Common myeloid progenitor, CD34-positive (primary cell): ENCODE measurements around the gene GRIK2.

Experiments
- CTCF ChIA-PET: fragments of 350-600 bp; sonication (Branson Sonifier 250); formaldehyde crosslinking; loops from one replicate; lab custom pipeline; 2021; ENCODE audit warnings: antibody characterized with exemption; lab: Charles Lee
- POLR2A ChIA-PET: fragments of 350-600 bp; sonication (Branson Sonifier 250); formaldehyde crosslinking; loops from one replicate; lab custom pipeline; 2021; ENCODE audit warnings: antibody characterized with exemption; lab: Charles Lee
- DNase-seq, 3 donors: peaks; one replicate each; pipeline versions ENCODE4 v3.0.0 to v3.0.0-alpha.2; 2013
- H3K27ac ChIP-seq, 2 experiments: 1 replicate in 1 of 2; 2 replicates in 1 of 2; pipeline ENCODE4 v1.7.0; 2013; ENCODE audit warnings: inconsistent platforms in 2 of 2, low read length in 2 of 2, mild to moderate bottlenecking in 2 of 2, low read depth in 1 of 2, moderate library complexity in 1 of 2; ENCODE audit not compliant: severe bottlenecking in 2 of 2, insufficient read depth in 1 of 2, poor library complexity in 1 of 2
- H3K27me3 ChIP-seq, 5 experiments: replicated peaks in 2 of 5; 1 replicate in 3 of 5; 2 replicates in 2 of 5; pipeline versions ENCODE4 v1.6.1 to v1.7.0; 2013; ENCODE audit warnings: low read length in 4 of 5, mild to moderate bottlenecking in 2 of 5, moderate library complexity in 2 of 5, inconsistent platforms in 1 of 5; ENCODE audit not compliant: insufficient read depth in 5 of 5, control insufficient read depth in 4 of 5
- H3K36me3 ChIP-seq, 4 experiments: 1 replicate in 2 of 4; 2 replicates in 2 of 4; pipeline versions ENCODE4 v1.6.1 to v1.7.0; 2013; ENCODE audit warnings: low read length in 3 of 4, control low read depth in 1 of 4, mild to moderate bottlenecking in 1 of 4; ENCODE audit not compliant: control insufficient read depth in 4 of 4, insufficient read depth in 4 of 4
- H3K4me1 ChIP-seq, 4 experiments: 1 replicate in 3 of 4; 2 replicates in 1 of 4; pipeline versions ENCODE4 v1.6.1 to v1.7.1; 2013; ENCODE audit warnings: low read length in 3 of 4, mild to moderate bottlenecking in 3 of 4, control low read depth in 1 of 4, inconsistent platforms in 1 of 4, moderate library complexity in 1 of 4; ENCODE audit not compliant: control insufficient read depth in 4 of 4, insufficient read depth in 4 of 4; ENCODE audit errors: control extremely low read depth in 1 of 4
- H3K4me3 ChIP-seq, 7 experiments: 1 replicate in 4 of 7; 2 replicates in 3 of 7; pipeline versions ENCODE4 v1.5.1 to v1.7.0; 2013; ENCODE audit warnings: mild to moderate bottlenecking in 7 of 7, low read length in 6 of 7, moderate library complexity in 6 of 7, inconsistent platforms in 2 of 7, low read depth in 2 of 7, control low read depth in 1 of 7; ENCODE audit not compliant: insufficient read depth in 4 of 7, control insufficient read depth in 1 of 7; ENCODE audit errors: extremely low read depth in 1 of 7
- H3K9me3 ChIP-seq, 5 experiments: 1 replicate in 4 of 5; 2 replicates in 1 of 5; pipeline versions ENCODE4 v1.6.1 to v1.7.1; 2013; ENCODE audit warnings: low read length in 4 of 5, mild to moderate bottlenecking in 2 of 5, inconsistent platforms in 1 of 5, low read depth in 1 of 5, moderate library complexity in 1 of 5; ENCODE audit not compliant: control insufficient read depth in 4 of 5, insufficient read depth in 2 of 5; ENCODE audit errors: control extremely low read depth in 1 of 5
- WGBS: methylation state at CpG from one replicate; pipeline ENCODE4 v1.1.5; 2013; ENCODE audit not compliant: insufficient coverage; 5-methylcytosine and 5-hydroxymethylcytosine counted together

GRIK2 gene

DNA sequence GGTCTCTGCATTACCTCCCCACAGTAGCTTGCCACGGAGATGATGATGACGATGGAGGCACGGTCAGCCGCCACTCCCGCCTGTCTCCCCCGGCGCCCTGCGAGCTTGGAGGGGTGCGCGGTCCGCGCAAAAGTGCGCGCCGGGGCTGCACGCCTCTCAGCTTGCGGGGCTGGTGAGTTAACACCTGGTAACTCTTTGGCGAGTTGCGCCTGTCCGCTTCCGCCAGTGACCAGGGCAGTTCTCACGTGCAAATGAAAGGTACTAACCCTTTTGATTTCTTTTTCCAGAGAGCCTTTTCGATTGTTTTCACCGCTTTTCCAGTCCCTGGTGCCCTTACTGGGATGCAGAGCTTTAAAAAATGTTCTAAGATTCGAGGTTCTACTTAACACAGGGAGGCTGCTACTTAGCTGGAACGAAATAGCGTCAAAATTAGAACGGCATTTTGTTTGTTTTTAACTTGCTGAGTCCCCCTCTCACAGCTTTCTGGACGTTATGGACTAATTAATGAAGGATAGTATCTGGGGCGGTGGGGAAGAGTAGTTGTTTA lies 6.2 kb downstream of the GRIK2 start:
- peaks cover 31 to 77% (median 44%) of the 10 kb centered on the region in 5 experiments for H3K27me3 ChIP-seq
- H3K27ac ChIP-seq, result no peak overlapping the region
- DNase-seq, result no peak
- H3K9me3 ChIP-seq, result peaks cover 0 to 15% (median 5%) of the 10 kb centered on the region in 5 experiments
- WGBS, result 3% methylated on average over 30 of the region's 30 CpGs
- ChIA-PET POLR2A (no interaction called here), CTCF (no interaction called here)
- no peaks in the 10 kb centered on the region for H3K36me3 ChIP-seq
- H3K4me3 ChIP-seq, result no peak overlapping the region
- H3K4me1 ChIP-seq, result no peaks in the 10 kb centered on the region

DNA sequence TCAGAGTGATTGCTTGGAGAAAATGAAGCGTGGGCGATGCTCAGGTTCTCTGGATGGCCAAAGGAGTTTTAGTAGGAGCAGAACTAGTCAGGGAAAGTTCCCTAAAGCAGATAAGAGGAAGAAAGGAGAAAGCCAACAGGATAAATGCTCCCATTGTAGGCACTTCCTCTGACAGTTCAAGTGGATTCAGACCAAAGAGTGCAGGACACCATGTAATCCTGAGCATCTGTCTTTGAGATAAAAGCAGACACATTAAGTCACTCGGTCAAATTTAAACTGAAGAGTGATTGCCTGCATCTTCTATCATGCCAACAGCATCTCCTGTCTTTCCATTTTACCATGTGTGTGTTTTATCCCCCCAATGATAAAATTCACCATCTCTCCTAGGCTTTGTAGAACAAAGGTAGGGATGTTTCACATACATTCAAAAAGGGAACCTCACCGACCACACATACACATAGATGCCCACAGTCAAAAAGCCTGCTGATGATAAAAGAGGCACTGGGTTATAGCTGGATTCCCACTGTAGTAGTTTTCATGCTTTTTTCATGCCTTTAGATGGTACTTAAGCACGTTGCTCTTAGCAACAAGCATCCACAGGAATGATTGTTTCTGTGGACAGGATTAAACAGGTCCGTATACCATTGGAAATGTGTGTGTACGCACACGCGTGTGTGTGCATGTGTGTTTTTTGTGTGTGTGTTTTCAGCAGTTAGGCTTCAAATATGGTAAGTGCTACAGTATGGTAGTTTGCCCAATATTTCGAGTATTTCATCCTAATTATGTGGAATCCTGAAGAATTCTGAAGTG lies 7.0 kb downstream of the GRIK2 start:
- H3K27ac ChIP-seq, result no peak overlapping the region
- DNase-seq, result no peak
- ChIA-PET CTCF (no interaction called here), POLR2A (no interaction called here)
- no peaks in the 10 kb centered on the region for H3K4me1 ChIP-seq
- H3K4me3 ChIP-seq, result no peak overlapping the region
- H3K9me3 ChIP-seq, result peaks cover 2 to 15% (median 5%) of the 10 kb centered on the region in 5 experiments
- H3K36me3 ChIP-seq, result no peaks in the 10 kb centered on the region
- H3K27me3 ChIP-seq, result peaks cover 31 to 70% (median 48%) of the 10 kb centered on the region in 5 experiments
- WGBS, result 24% methylated on average over 9 of the region's 10 CpGs

DNA sequence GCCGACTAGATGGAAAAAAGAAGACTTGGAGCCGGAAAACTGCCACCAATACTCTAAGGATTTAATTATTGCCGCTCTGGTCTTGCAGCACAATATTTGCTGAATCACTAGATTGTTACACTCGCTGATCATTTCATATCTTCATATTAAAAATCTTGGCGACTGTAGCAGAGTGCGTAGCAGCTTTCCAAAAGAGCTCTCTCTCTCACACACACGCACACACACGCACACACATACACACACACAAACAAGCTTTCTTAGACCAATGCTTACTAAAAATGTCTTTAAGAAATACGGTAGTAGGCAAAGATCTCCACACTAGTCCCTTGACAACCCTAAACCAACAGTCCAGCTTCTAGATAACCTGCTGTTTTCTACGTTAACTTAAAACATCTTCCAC lies 7.7 kb downstream of the GRIK2 start:
- POLR2A ChIA-PET, result no interaction called here
- Histone ChIP-seq H3K36me3 (no peaks in the 10 kb centered on the region), H3K4me3 (no peak overlapping the region), H3K27me3 (peaks cover 33 to 72% (median 48%) of the 10 kb centered on the region in 5 experiments), H3K4me1 (no peaks in the 10 kb centered on the region), H3K27ac (no peak overlapping the region), H3K9me3 (peaks cover 2 to 15% (median 5%) of the 10 kb centered on the region in 5 experiments)
- CTCF ChIA-PET, result no interaction called here
- 26% methylated on average over 3 of the region's 10 CpGs for WGBS
- DNase-seq, result no peak

DNA sequence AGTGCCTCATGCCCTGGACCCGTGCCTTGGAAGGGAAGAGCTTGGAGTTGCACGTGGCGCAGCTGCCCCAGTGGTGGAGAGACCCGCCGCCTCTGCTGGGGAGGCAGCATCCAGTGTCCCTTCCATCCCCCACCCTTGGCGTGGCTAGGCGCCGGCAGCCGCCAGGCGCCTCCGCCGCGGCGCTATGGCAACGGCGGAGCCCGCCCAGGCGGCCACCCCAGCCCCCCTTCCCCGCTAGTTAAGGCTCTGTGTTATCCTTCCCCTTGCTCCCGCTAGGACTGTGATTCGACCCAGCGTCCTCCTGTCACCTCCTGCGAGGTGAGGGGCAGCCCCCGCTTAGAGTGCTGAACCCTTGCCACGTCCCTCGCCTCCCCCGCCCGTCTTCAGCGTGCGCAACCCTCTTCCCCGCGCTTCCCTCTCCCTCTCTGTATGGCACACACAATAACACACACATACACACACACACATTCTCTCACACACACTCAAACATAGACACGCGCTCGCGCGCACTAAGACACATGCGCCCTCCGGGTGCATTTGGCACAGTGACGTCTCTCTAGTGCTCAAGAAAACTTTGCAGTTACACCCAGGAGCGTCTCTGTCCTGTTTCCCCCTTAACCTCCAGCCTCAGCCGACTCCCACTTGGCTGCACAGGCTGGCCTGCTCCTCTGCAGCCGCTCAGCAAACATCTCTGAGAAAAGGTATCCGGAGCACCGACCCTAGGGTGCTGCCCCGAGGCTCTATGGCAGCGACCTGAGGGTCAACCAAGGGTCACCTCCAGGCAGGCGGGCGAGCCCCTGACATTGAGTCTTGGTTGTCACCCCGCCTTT lies 8.5 kb downstream of the GRIK2 start:
- WGBS, result 3% methylated on average over 49 of the region's 50 CpGs
- ChIA-PET POLR2A (no interaction called here), CTCF (no interaction called here)
- DNase-seq, result no peak
- Histone ChIP-seq H3K27ac (no peak overlapping the region), H3K36me3 (no peaks in the 10 kb centered on the region), H3K4me3 (no peak overlapping the region), H3K9me3 (peaks cover 2 to 15% (median 5%) of the 10 kb centered on the region in 5 experiments), H3K27me3 (peaks cover 33 to 72% (median 48%) of the 10 kb centered on the region in 5 experiments), H3K4me1 (no peaks in the 10 kb centered on the region)

DNA sequence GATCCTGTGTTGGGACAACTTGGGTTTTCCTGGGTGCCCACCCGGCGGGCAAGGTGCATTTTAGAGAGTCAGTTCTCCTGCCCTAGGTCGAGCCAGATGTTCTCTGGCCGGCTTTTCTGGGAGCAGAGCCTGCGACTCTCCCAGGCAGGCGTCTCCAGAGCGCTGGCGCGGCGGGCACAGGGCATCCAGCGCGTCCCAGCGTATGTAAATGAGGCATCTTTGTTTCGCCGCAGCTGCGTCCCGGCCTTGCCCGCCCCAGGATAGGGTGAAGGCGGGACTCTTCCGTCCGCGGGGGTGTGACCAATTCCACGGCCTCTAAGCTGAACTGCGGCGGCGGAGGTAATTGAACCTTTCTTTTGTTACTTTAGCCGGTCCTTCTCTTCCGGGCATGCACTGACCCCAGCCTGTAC lies 9.1 kb downstream of the GRIK2 start:
- H3K4me1 ChIP-seq, result no peaks in the 10 kb centered on the region
- peaks cover 33 to 69% (median 48%) of the 10 kb centered on the region in 5 experiments for H3K27me3 ChIP-seq
- ChIA-PET CTCF (no interaction called here), POLR2A (no interaction called here)
- WGBS, result 0% methylated on average over 28 of the region's 28 CpGs
- DNase-seq, result no peak
- H3K27ac ChIP-seq, result no peak overlapping the region
- H3K4me3 ChIP-seq, result no peak overlapping the region
- peaks cover 2 to 15% (median 5%) of the 10 kb centered on the region in 5 experiments for H3K9me3 ChIP-seq
- no peaks in the 10 kb centered on the region for H3K36me3 ChIP-seq

DNA sequence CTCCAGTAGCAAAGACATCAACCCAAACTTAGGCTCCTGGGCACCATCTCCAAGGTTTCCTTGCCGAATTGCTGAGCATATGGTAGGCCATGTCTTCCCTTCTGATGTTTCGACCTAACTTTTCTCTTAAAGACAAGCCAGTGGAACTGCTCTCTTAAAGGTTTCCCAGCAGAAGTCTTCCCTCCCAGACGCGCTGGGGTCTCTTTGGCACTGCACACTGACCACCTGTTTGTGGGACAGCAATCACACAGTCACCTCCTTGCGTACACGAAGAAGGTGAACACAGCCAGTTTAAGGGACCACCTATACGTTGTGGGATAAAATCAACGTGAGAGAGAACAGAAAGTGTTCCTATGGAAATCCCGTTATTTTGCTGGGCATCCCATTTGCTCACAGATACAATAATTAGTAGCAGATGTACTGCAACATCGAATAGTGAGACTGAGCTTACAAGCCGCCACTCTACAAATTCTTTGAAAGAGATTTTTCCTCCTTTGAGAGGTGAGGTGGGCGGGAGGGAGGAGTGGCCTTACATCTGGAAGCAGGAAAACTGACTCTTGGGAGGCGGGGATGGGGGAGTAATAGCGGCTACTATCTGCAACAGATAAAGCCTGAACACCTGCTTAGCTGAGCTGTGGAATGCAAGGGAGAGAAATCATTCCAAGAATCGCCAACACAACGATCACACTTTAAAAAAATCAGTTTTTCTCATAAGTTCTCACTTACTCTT lies 9.9 kb downstream of the GRIK2 start:
- 15% methylated on average over 13 of the region's 16 CpGs for WGBS
- POLR2A ChIA-PET, result no interaction called here

More for the DNA sequence above, 9.9 kb downstream of the GRIK2 start:
- Histone ChIP-seq H3K4me1 (no peaks in the 10 kb centered on the region), H3K27ac (no peak overlapping the region), H3K4me3 (no peak overlapping the region), H3K27me3 (peaks cover 33 to 64% (median 48%) of the 10 kb centered on the region in 5 experiments), H3K36me3 (no peaks in the 10 kb centered on the region), H3K9me3 (peaks cover 2 to 15% (median 5%) of the 10 kb centered on the region in 5 experiments)
- CTCF ChIA-PET, result no interaction called here
- DNase-seq, result no peak
